Nephron (organoid): Measurements from ENCODE around the gene ZNF280B.

Source experiments
- H3K27ac Mint-ChIP-seq, 3 experiments: 2 replicates each; pipeline ENCODE4 v1.8.0; 2020; ENCODE audit warnings: mixed read lengths in 3 of 3, mild to moderate bottlenecking in 2 of 3, moderate library complexity in 1 of 3
- H3K27me3 Mint-ChIP-seq: 2 replicates; pipeline ENCODE4 v1.8.0; 2021; ENCODE audit warnings: low read depth, mild to moderate bottlenecking, moderate library complexity, mixed read lengths
- H3K36me3 Mint-ChIP-seq: 2 replicates; pipeline ENCODE4 v1.8.0; 2020; ENCODE audit warnings: low read depth, mixed read lengths
- H3K4me1 Mint-ChIP-seq: 2 replicates; pipeline ENCODE4 v1.8.0; 2020; ENCODE audit warnings: mixed read lengths
- H3K4me3 Mint-ChIP-seq, 3 experiments: 2 replicates each; pipeline ENCODE4 v1.8.0; 2020; ENCODE audit warnings: mild to moderate bottlenecking in 3 of 3, mixed read lengths in 3 of 3, moderate library complexity in 2 of 3
- H3K9me3 Mint-ChIP-seq: 2 replicates; pipeline ENCODE4 v1.8.0; 2020; ENCODE audit warnings: mixed read lengths
- TF ChIP-seq, protein P1 (sequence below), 3 experiments: fragments of 200-600 bp; sonication (generic); IDR thresholded peaks; one replicate each; pipeline ENCODE4 v1.5.0; 2021; ENCODE audit warnings: antibody characterized with exemption in 3 of 3; ENCODE audit not compliant: unreplicated experiment in 3 of 3

Gene ZNF280B, protein sequence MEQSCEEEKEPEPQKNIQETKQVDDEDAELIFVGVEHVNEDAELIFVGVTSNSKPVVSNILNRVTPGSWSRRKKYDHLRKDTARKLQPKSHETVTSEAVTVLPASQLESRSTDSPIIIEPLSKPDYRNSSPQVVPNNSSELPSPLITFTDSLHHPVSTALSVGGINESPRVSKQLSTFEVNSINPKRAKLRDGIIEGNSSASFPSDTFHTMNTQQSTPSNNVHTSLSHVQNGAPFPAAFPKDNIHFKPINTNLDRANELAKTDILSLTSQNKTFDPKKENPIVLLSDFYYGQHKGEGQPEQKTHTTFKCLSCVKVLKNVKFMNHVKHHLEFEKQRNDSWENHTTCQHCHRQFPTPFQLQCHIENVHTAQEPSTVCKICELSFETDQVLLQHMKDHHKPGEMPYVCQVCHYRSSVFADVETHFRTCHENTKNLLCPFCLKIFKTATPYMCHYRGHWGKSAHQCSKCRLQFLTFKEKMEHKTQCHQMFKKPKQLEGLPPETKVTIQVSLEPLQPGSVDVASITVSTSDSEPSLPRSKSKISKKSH

DNA sequence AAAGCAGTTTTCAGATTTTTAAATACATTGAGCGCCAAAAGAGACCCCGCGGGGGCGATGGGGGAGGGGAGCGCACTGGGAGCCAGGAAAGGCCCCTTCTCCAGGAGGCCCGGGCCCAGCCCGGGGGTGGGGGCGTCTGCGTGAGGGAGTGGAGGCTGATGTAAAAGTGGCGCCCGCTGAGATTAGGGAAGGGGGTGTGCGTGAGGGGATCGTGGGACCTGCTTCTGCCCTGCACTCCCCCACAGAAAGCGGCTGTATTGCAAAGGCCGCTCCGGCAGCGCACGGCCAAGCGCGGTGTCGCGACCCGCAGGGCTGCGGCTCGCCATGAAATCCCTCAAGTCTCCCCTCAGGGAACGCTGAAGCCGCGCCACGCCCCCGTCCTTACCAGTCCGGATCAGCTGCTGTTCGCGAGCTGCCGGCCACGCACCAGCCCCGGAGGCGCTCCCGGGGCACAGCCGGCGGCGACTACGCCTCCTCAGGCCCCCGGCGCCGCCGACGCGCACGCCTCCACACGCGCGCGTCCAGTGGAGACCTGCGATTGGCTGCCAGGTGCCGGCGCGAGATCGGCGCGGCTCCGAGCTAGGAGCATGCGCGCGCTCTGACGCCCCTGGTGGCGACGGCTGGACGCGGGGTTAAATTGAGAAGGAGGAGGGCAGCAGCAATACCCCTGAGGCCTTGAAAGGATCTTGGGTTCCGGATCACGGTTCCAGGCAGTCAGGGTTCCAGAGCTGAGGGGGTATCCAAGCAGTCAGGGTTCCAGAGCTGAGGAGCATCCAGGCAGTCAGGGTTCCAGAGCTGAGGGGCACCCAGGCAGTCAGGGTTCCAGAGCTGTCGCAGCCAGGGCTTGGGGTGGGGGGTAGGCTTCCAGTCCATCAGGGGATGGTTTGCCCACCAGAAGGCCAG is at the start of gene ZNF280B:
Gene ZNF280B, minus strand, starts transcription at position 469 of the 903 bp plus-strand sequence. CDS start 19,344 bp downstream, outside the sequence.
- H3K27ac Mint-ChIP-seq, result peak within 1 kb of the TSS; percentile 5 to 45 (median 13)
- H3K27me3 Mint-ChIP-seq, result peaks cover 18% of the 10 kb centered on the region
- H3K4me3 Mint-ChIP-seq, result peak within 1 kb of the TSS; percentile 89 to 93 (median 93)
- H3K4me1 Mint-ChIP-seq, result peaks cover 27% of the 10 kb centered on the region
- TF ChIP-seq, protein P1, sequence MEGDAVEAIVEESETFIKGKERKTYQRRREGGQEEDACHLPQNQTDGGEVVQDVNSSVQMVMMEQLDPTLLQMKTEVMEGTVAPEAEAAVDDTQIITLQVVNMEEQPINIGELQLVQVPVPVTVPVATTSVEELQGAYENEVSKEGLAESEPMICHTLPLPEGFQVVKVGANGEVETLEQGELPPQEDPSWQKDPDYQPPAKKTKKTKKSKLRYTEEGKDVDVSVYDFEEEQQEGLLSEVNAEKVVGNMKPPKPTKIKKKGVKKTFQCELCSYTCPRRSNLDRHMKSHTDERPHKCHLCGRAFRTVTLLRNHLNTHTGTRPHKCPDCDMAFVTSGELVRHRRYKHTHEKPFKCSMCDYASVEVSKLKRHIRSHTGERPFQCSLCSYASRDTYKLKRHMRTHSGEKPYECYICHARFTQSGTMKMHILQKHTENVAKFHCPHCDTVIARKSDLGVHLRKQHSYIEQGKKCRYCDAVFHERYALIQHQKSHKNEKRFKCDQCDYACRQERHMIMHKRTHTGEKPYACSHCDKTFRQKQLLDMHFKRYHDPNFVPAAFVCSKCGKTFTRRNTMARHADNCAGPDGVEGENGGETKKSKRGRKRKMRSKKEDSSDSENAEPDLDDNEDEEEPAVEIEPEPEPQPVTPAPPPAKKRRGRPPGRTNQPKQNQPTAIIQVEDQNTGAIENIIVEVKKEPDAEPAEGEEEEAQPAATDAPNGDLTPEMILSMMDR (IDR thresholded peaks at IDR 0.05; ENCODE audit: unreplicated experiment in 3 of 3), result peak; percentile 66 to 76 (median 72)
- H3K9me3 Mint-ChIP-seq, result peaks cover 9% of the 10 kb centered on the region
- H3K36me3 Mint-ChIP-seq, result peaks cover 38% of the 10 kb centered on the region

DNA sequence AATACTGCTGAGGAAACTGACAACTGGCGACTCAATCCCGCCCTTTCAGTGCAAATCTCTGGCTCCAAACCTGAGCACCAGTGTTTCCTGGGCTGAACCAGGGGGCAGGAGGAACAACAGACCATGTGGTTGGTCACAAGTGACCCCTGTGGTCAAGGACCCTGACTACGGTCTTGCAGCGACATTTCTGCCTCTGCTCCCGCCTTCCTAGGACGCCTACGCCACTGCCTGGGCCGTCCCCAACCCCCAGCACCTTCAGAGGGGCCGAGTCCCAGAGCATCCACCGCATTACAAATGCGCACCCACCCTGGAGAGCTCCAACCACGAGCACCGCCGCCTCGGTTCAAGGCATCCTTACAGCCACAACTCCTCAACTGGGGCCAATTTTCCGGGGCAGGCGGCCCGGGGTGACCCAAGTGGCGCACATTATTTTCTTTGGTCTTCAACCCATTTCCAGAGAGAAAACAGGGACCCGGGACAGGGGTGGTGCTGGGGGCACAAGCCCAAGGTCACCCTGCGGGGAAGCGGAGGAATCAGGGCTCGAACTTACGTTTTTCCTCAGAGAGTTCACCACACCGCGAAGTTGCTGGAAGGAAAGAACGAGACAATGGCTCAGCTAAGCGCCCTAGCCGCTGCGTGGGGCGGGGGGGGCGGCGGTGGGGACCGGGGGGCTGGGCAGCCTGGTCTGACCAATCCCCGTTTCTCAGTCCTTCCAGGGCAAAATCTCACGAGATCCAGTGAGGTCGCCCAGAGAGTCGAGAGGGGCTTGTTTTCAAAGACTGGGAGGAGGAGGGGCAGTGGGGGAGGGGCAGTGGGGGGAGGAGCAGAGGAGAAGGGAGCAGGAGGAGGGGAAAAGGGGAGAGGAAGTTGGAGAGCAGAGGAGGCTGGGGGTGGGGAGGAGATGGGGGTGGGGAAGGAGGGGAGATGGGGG is 48.7 kb upstream of the ZNF280B start:
- peaks cover 12% of the 10 kb centered on the region for H3K27me3 Mint-ChIP-seq
- H3K4me3 Mint-ChIP-seq, result no peak overlapping the region
- no peaks in the 10 kb centered on the region for H3K9me3 Mint-ChIP-seq
- H3K27ac Mint-ChIP-seq, result no peak overlapping the region
- TF ChIP-seq, protein P1 (IDR thresholded peaks at IDR 0.05; ENCODE audit: unreplicated experiment in 3 of 3), result no peak
- no peaks in the 10 kb centered on the region for H3K36me3 Mint-ChIP-seq
- H3K4me1 Mint-ChIP-seq, result no peaks in the 10 kb centered on the region

DNA sequence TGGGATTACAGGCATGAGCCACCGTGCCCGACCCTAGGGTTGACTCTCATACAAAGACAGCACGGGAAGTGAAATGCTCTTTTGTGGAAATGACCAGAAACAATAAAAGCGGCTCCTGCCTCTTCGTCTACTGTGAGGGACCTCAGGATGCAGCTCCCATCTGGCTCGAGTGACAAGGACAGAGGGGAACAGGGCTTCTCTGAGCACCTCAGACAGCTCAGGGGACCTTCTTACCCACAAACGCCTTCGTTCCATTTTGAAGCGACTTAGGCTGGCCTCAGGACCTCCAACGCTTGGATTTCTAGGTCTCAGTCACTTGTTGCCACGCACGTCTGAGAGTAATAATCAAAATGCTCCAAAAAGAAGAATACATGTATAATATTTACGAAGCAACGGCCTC is 48.0 kb upstream of the ZNF280B start:
- Mint-ChIP-seq H3K4me3 (no peak overlapping the region), H3K27ac (no peak overlapping the region), H3K36me3 (no peaks in the 10 kb centered on the region), H3K27me3 (peaks cover 12% of the 10 kb centered on the region), H3K9me3 (no peaks in the 10 kb centered on the region), H3K4me1 (no peaks in the 10 kb centered on the region)
- TF ChIP-seq, protein P1 (IDR thresholded peaks at IDR 0.05; ENCODE audit: unreplicated experiment in 3 of 3), result no peak

DNA sequence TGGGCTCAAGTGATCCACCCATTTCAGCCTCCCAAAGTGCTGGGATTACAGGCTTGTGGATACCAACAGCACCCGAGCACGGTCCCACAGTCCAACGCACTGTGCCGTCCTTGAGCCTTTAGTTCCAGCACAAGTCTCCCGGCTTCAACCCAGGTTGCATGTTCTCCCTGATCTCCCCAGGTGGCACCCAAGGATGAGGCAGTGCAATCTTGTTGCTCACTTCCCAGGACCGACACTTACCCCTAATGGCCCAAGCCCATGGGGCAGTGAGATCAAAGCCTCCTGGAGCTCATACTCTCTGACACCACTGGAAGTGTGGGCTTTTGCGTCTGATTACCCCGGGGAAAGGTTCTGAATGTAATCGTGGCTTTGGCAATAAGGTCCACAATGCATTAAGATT is 47.1 kb upstream of the ZNF280B start:
- Mint-ChIP-seq H3K4me1 (no peaks in the 10 kb centered on the region), H3K4me3 (no peak overlapping the region), H3K9me3 (no peaks in the 10 kb centered on the region), H3K27me3 (peaks cover 12% of the 10 kb centered on the region), H3K36me3 (no peaks in the 10 kb centered on the region), H3K27ac (no peak overlapping the region)
- TF ChIP-seq, protein P1 (IDR thresholded peaks at IDR 0.05; ENCODE audit: unreplicated experiment in 3 of 3), result no peak

DNA sequence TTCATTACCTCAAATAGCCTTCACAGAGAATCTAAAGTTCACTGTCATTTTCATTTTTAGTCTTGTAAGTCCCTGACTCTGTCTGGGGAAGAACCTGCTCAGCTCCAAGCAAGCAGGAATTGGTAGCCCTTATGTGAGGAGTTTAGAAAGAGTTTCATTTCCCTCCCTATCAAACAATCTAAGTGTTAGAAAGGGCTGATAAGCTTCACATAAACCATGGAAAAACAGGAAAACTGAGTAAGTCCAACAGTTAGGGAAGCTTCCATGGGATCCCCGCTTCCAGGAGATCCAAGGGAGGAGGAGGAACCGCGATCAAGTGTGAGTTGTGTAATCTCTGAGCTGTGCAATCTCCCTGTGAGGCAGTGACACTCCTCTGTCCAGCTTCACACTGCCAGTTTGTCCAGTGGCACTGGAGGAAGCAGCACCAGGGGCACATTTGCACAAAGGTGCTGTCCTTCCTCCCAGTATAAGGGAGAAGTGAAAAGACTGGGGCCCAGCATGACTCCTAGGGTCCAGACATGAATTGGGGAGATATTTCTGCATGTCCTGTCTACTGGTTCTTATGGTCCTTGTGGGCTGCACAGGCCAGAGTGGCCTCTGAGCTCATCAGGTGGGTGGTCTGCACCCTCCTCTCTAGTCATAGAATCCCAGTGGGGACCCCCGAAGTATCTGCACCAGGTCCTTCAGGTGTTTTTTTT is 46.2 kb upstream of the ZNF280B start:
- Mint-ChIP-seq H3K4me3 (no peak overlapping the region), H3K27me3 (peaks cover 16% of the 10 kb centered on the region), H3K4me1 (no peaks in the 10 kb centered on the region), H3K9me3 (no peaks in the 10 kb centered on the region), H3K27ac (no peak overlapping the region), H3K36me3 (no peaks in the 10 kb centered on the region)
- TF ChIP-seq, protein P1 (IDR thresholded peaks at IDR 0.05; ENCODE audit: unreplicated experiment in 3 of 3), result no peak
